SK-N-SH (cell line): ENCODE results near the gene TUBGCP6.

Experiments used
- JUND ChIP-seq: IDR thresholded peaks from 2 replicates; pipeline ENCODE4 v1.4.0; 2012
- MAX ChIP-seq: IDR thresholded peaks from 2 replicates; pipeline ENCODE4 v1.4.0; 2012; ENCODE audit warnings: low read depth
- MXI1 ChIP-seq: IDR thresholded peaks from 2 replicates; pipeline ENCODE4 v1.6.1; 2012; ENCODE audit warnings: mild to moderate bottlenecking, low read depth, low read length, improper control_type of control experiment
- NRF1 ChIP-seq: IDR thresholded peaks from 2 replicates; pipeline ENCODE4 v1.6.1; 2012; ENCODE audit warnings: low read depth, mild to moderate bottlenecking, low read length
- SMC3 ChIP-seq: IDR thresholded peaks from 2 replicates; pipeline ENCODE4 v1.6.1; 2012; ENCODE audit warnings: low read depth, low read length, improper control_type of control experiment
- TAF1 ChIP-seq: IDR thresholded peaks from 2 replicates; pipeline ENCODE4 v1.6.1; 2012; ENCODE audit warnings: low read depth, mild to moderate bottlenecking, low read length, moderate library complexity, borderline replicate concordance
- YY1 ChIP-seq: IDR thresholded peaks from 2 replicates; pipeline ENCODE4 v1.4.0; 2012; ENCODE audit warnings: low read depth, mild to moderate bottlenecking
- TF ChIP-seq, protein P1 (sequence below): fragments of 200-600 bp; sonication (generic); IDR thresholded peaks from 2 replicates; pipeline ENCODE4 v1.6.1; 2017; ENCODE audit warnings: antibody characterized with exemption, mild to moderate bottlenecking, moderate library complexity
- TF ChIP-seq, protein P2 (sequence below): IDR thresholded peaks from 2 replicates; pipeline ENCODE4 v1.4.0; 2012; ENCODE audit warnings: low read depth, borderline replicate concordance
- TF ChIP-seq, protein P3 (sequence below): IDR thresholded peaks from 2 replicates; pipeline ENCODE4 v1.6.1; 2012; ENCODE audit warnings: mild to moderate bottlenecking, low read depth, low read length, moderate library complexity
- TF ChIP-seq, protein P4 (sequence below): fragments of 150-350 bp; IDR thresholded peaks from 2 replicates; pipeline ENCODE4 v1.6.1; 2017; ENCODE audit warnings: antibody characterized with exemption, low read length, low read depth, borderline replicate concordance

- TF ChIP-seq, protein P1, sequence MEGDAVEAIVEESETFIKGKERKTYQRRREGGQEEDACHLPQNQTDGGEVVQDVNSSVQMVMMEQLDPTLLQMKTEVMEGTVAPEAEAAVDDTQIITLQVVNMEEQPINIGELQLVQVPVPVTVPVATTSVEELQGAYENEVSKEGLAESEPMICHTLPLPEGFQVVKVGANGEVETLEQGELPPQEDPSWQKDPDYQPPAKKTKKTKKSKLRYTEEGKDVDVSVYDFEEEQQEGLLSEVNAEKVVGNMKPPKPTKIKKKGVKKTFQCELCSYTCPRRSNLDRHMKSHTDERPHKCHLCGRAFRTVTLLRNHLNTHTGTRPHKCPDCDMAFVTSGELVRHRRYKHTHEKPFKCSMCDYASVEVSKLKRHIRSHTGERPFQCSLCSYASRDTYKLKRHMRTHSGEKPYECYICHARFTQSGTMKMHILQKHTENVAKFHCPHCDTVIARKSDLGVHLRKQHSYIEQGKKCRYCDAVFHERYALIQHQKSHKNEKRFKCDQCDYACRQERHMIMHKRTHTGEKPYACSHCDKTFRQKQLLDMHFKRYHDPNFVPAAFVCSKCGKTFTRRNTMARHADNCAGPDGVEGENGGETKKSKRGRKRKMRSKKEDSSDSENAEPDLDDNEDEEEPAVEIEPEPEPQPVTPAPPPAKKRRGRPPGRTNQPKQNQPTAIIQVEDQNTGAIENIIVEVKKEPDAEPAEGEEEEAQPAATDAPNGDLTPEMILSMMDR, result no peak
- TF ChIP-seq, protein P2, sequence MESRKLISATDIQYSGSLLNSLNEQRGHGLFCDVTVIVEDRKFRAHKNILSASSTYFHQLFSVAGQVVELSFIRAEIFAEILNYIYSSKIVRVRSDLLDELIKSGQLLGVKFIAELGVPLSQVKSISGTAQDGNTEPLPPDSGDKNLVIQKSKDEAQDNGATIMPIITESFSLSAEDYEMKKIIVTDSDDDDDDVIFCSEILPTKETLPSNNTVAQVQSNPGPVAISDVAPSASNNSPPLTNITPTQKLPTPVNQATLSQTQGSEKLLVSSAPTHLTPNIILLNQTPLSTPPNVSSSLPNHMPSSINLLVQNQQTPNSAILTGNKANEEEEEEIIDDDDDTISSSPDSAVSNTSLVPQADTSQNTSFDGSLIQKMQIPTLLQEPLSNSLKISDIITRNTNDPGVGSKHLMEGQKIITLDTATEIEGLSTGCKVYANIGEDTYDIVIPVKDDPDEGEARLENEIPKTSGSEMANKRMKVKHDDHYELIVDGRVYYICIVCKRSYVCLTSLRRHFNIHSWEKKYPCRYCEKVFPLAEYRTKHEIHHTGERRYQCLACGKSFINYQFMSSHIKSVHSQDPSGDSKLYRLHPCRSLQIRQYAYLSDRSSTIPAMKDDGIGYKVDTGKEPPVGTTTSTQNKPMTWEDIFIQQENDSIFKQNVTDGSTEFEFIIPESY, result no peak
- no peak for TF ChIP-seq MXI1
- no peak for TF ChIP-seq NRF1
- no peak for TF ChIP-seq TAF1
- TF ChIP-seq MAX, result no peak
- TF ChIP-seq JUND, result no peak
- TF ChIP-seq, protein P3, sequence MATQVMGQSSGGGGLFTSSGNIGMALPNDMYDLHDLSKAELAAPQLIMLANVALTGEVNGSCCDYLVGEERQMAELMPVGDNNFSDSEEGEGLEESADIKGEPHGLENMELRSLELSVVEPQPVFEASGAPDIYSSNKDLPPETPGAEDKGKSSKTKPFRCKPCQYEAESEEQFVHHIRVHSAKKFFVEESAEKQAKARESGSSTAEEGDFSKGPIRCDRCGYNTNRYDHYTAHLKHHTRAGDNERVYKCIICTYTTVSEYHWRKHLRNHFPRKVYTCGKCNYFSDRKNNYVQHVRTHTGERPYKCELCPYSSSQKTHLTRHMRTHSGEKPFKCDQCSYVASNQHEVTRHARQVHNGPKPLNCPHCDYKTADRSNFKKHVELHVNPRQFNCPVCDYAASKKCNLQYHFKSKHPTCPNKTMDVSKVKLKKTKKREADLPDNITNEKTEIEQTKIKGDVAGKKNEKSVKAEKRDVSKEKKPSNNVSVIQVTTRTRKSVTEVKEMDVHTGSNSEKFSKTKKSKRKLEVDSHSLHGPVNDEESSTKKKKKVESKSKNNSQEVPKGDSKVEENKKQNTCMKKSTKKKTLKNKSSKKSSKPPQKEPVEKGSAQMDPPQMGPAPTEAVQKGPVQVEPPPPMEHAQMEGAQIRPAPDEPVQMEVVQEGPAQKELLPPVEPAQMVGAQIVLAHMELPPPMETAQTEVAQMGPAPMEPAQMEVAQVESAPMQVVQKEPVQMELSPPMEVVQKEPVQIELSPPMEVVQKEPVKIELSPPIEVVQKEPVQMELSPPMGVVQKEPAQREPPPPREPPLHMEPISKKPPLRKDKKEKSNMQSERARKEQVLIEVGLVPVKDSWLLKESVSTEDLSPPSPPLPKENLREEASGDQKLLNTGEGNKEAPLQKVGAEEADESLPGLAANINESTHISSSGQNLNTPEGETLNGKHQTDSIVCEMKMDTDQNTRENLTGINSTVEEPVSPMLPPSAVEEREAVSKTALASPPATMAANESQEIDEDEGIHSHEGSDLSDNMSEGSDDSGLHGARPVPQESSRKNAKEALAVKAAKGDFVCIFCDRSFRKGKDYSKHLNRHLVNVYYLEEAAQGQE, result no peak
- TF ChIP-seq, protein P4, sequence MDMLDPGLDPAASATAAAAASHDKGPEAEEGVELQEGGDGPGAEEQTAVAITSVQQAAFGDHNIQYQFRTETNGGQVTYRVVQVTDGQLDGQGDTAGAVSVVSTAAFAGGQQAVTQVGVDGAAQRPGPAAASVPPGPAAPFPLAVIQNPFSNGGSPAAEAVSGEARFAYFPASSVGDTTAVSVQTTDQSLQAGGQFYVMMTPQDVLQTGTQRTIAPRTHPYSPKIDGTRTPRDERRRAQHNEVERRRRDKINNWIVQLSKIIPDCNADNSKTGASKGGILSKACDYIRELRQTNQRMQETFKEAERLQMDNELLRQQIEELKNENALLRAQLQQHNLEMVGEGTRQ, result no peak
- no peak for TF ChIP-seq SMC3
- no peak for TF ChIP-seq YY1
Measured at GRCh38 chr22:50183141-50183971, 61.5 kb downstream of the TUBGCP6 start.
